Measurements from ENCODE around the gene GJC1.

The GJC1 gene

GRCh38 chr17:44829523-44830358 lies at the start of gene GJC1:
Gene GJC1 (minus strand): TSS chr17:44830287. CDS start chr17:44805817, 24,470 bp downstream.
- peak; percentile 2 to 7 for DNase-seq

- no peak for DNase-seq
Measured at GRCh38 chr17:44879376-44879775, 49.3 kb upstream of the GJC1 start.

- DNase-seq: peak; percentile 9 to 12
Measured at GRCh38 chr17:44878627-44879221, 48.6 kb upstream of the GJC1 start.

GRCh38 chr17:44877121-44877520 lies 47.0 kb upstream of the GJC1 start:
- no peak for DNase-seq

- no peak for DNase-seq
Measured at GRCh38 chr17:44875761-44876160, 45.7 kb upstream of the GJC1 start.

GRCh38 chr17:44872131-44872768 lies 42.2 kb upstream of the GJC1 start:
- no peak for DNase-seq

GRCh38 chr17:44871556-44871955 lies 41.5 kb upstream of the GJC1 start:
- DNase-seq: no peak

- no peak for DNase-seq
Measured at GRCh38 chr17:44867841-44868240, 37.8 kb upstream of the GJC1 start.

- DNase-seq: no peak
Measured at GRCh38 chr17:44865931-44866330, 35.8 kb upstream of the GJC1 start.

GRCh38 chr17:44865231-44865660 lies 35.2 kb upstream of the GJC1 start:
- peak; percentile 57 to 62 for DNase-seq

GRCh38 chr17:44864831-44865230 lies 34.7 kb upstream of the GJC1 start:
- no peak for DNase-seq

GRCh38 chr17:44863061-44863918 lies 33.2 kb upstream of the GJC1 start:
- DNase-seq: no peak

- no peak for DNase-seq
Measured at GRCh38 chr17:44862278-44862914, 32.3 kb upstream of the GJC1 start.

GRCh38 chr17:44859701-44860100 lies 29.6 kb upstream of the GJC1 start:
- DNase-seq: no peak

- DNase-seq: no peak
Measured at GRCh38 chr17:44854192-44854591, 24.1 kb upstream of the GJC1 start.

- DNase-seq: no peak
Measured at GRCh38 chr17:44850612-44851011, 20.5 kb upstream of the GJC1 start.

GRCh38 chr17:44850025-44850424 lies 19.9 kb upstream of the GJC1 start:
- no peak for DNase-seq

GRCh38 chr17:44848961-44849489 lies 18.9 kb upstream of the GJC1 start:
- DNase-seq: no peak

GRCh38 chr17:44848257-44848795 lies 18.2 kb upstream of the GJC1 start:
- no peak for DNase-seq

- DNase-seq: no peak
Measured at GRCh38 chr17:44847586-44847985, 17.5 kb upstream of the GJC1 start, which contains the start of gene HIGD1B. Gene HIGD1B (plus strand): TSS chr17:44847883. CDS start chr17:44848153, 270 bp downstream.

- no peak for DNase-seq
Measured at GRCh38 chr17:44846206-44846605, 16.1 kb upstream of the GJC1 start.

GRCh38 chr17:44844390-44844830 lies 14.3 kb upstream of the GJC1 start:
- DNase-seq: no peak
